GM23338 (cell line): ENCODE measurements around the gene PARD3. TPM values are rescaled to one million over a fixed set of nuclear protein-coding genes. Genes with fewer than 3 reads are reported as not detected.

ENCODE experiments used
- ATAC-seq: fragments of 200-7000 bp; cut with Tn5 transposase; 3 replicates; pipeline ENCODE4 v1.9.1; 2020
- DNase-seq: peaks from one replicate; pipeline ENCODE4 v3.0.0-alpha.2; 2015; ENCODE audit warnings: low spot score
- H2AFZ ChIP-seq: fragments of 200-600 bp; sonication (generic); 2 replicates; pipeline ENCODE4 v1.8.0; 2016; ENCODE audit warnings: antibody characterized with exemption, mild to moderate bottlenecking, moderate library complexity
- H3F3A ChIP-seq: fragments of 200-600 bp; sonication (generic); replicated peaks from 2 replicates; pipeline ENCODE4 v1.8.0; 2017; ENCODE audit warnings: antibody characterized with exemption, mixed run types, low read depth
- H3K27ac ChIP-seq: fragments of 200-600 bp; sonication (generic); 2 replicates; pipeline ENCODE4 v1.6.1; 2016; ENCODE audit warnings: low read depth
- H3K27me3 ChIP-seq: fragments of 200-600 bp; sonication (generic); 2 replicates; pipeline ENCODE4 v1.8.0; 2016; ENCODE audit warnings: mild to moderate bottlenecking, mixed run types, moderate library complexity; ENCODE audit not compliant: insufficient read depth
- H3K36me3 ChIP-seq: fragments of 200-600 bp; sonication (generic); 2 replicates; pipeline ENCODE4 v1.8.0; 2016; ENCODE audit warnings: mild to moderate bottlenecking; ENCODE audit not compliant: insufficient read depth
- H3K4me1 ChIP-seq: fragments of 200-600 bp; sonication (generic); 2 replicates; pipeline ENCODE4 v1.8.0; 2016; ENCODE audit warnings: mild to moderate bottlenecking, moderate library complexity; ENCODE audit not compliant: insufficient read depth
- H3K4me2 ChIP-seq: fragments of 200-600 bp; sonication (generic); 2 replicates; pipeline ENCODE4 v1.7.1; 2017; ENCODE audit warnings: mixed run types
- H3K4me3 ChIP-seq: fragments of 200-600 bp; sonication (generic); 2 replicates; pipeline ENCODE4 v1.6.1; 2016; ENCODE audit warnings: mixed run types
- H3K79me2 ChIP-seq: fragments of 200-600 bp; sonication (generic); replicated peaks from 2 replicates; pipeline ENCODE4 v1.8.0; 2017; ENCODE audit warnings: mild to moderate bottlenecking; ENCODE audit not compliant: insufficient read depth
- H3K9me2 ChIP-seq: fragments of 200-600 bp; sonication (generic); 2 replicates; pipeline ENCODE4 v1.8.0; 2017; ENCODE audit not compliant: insufficient read depth
- H4K20me1 ChIP-seq: fragments of 200-600 bp; sonication (generic); replicated peaks from 2 replicates; pipeline ENCODE4 v1.8.0; 2017; ENCODE audit warnings: mild to moderate bottlenecking; ENCODE audit not compliant: insufficient read depth
- H3K27ac Mint-ChIP-seq: 2 replicates; pipeline ENCODE4 v1.8.0; 2020; ENCODE audit warnings: inconsistent platforms, mild to moderate bottlenecking, moderate library complexity, mixed read lengths
- H3K27me3 Mint-ChIP-seq: 3 replicates; pipeline ENCODE4 v1.8.0; 2022; ENCODE audit warnings: low read depth, mild to moderate bottlenecking, moderate library complexity, mixed read lengths, inconsistent platforms; ENCODE audit not compliant: insufficient read depth, poor library complexity
- H3K36me3 Mint-ChIP-seq: 3 replicates; pipeline ENCODE4 v1.8.0; 2021; ENCODE audit warnings: low read depth, mild to moderate bottlenecking, inconsistent platforms, moderate library complexity, mixed read lengths
- H3K4me1 Mint-ChIP-seq: 3 replicates; pipeline ENCODE4 v1.8.0; 2020; ENCODE audit warnings: mild to moderate bottlenecking, inconsistent platforms, mixed read lengths
- H3K4me3 Mint-ChIP-seq: 3 replicates; pipeline ENCODE4 v1.8.0; 2021; ENCODE audit warnings: moderate library complexity, mild to moderate bottlenecking, inconsistent platforms, mixed read lengths
- H3K9me3 Mint-ChIP-seq: 3 replicates; pipeline ENCODE4 v1.8.0; 2020; ENCODE audit warnings: moderate library complexity, mild to moderate bottlenecking, inconsistent platforms, mixed read lengths
- CREB1 ChIP-seq: fragments of 250-450 bp; sonication (Bioruptor Pico); IDR thresholded peaks from 2 replicates; pipeline ENCODE4 v1.5.0; 2020; ENCODE audit warnings: low read depth, mild to moderate bottlenecking, moderate library complexity
- CTCF ChIP-seq, 2 experiments: fragments of 200-600 bp in 1 of 2; sonication (generic) in 1 of 2; conservative IDR thresholded peaks; 2 replicates each; pipeline versions ENCODE4 v1.5.1 to v1.6.1; 2016 to 2017; ENCODE audit warnings: antibody characterized with exemption in 2 of 2, low read depth in 2 of 2, mild to moderate bottlenecking in 2 of 2, moderate library complexity in 1 of 2
- ETS1 ChIP-seq: IDR thresholded peaks from 2 replicates; pipeline ENCODE4 v1.6.1; 2016; ENCODE audit warnings: antibody characterized with exemption
- EZH2 ChIP-seq: fragments of 200-600 bp; sonication (generic); IDR thresholded peaks from one replicate; pipeline ENCODE4 v1.8.0; 2017; ENCODE audit warnings: antibody characterized with exemption, mild to moderate bottlenecking, low read depth; ENCODE audit not compliant: unreplicated experiment
- EZH2phosphoT487 ChIP-seq: fragments of 200-600 bp; sonication (generic); IDR thresholded peaks from one replicate; pipeline ENCODE4 v1.8.1; 2018; ENCODE audit warnings: antibody characterized with exemption; ENCODE audit not compliant: unreplicated experiment
- JUNB ChIP-seq: IDR thresholded peaks from one replicate; pipeline ENCODE4 v1.6.1; 2016; ENCODE audit warnings: antibody characterized with exemption; ENCODE audit not compliant: unreplicated experiment
- NANOG ChIP-seq: IDR thresholded peaks from 2 replicates; pipeline ENCODE4 v1.6.1; 2016; ENCODE audit warnings: antibody characterized with exemption, borderline replicate concordance
- POLR2AphosphoS5 ChIP-seq: IDR thresholded peaks from 2 replicates; pipeline ENCODE4 v1.6.1; 2016; ENCODE audit warnings: antibody characterized with exemption, low read depth
- REST ChIP-seq: IDR thresholded peaks from one replicate; pipeline ENCODE4 v1.6.1; 2018; ENCODE audit warnings: antibody characterized with exemption; ENCODE audit not compliant: unreplicated experiment
- STAT1 ChIP-seq: IDR thresholded peaks from one replicate; pipeline ENCODE4 v1.6.1; 2016; ENCODE audit warnings: antibody characterized with exemption; ENCODE audit not compliant: unreplicated experiment
- ZNF114 ChIP-seq: fragments of 250-450 bp; sonication (Bioruptor Pico); IDR thresholded peaks from 2 replicates; pipeline ENCODE4 v1.5.0; 2020; ENCODE audit warnings: mild to moderate bottlenecking, moderate library complexity
- ZNF331 ChIP-seq: fragments of 250-450 bp; sonication (Bioruptor Pico); IDR thresholded peaks from 2 replicates; pipeline ENCODE4 v1.5.0; 2020; ENCODE audit warnings: low read depth, mild to moderate bottlenecking, moderate library complexity
- ZNF462 ChIP-seq: fragments of 250-450 bp; sonication (Bioruptor Pico); IDR thresholded peaks from 2 replicates; pipeline ENCODE4 v1.5.0; 2020; ENCODE audit warnings: mild to moderate bottlenecking, moderate library complexity
- polyA plus RNA-seq: library from polyadenylated mRNA; unstranded; fragments of >200 nt; fragmentation: Nextera tagmentation; extraction: Ambion mirVana; gene quantifications from 2 replicates; pipeline ENCODE4 v1.2.1, GENCODE V29; 2016
- total RNA-seq: library from RNA; depleted of rRNA; stranded (reverse); fragments of >200 nt; shearing (Covaris generic); gene quantifications from 2 replicates; pipeline ENCODE4 v1.2.3, GENCODE V29; 2014

The PARD3 gene
- total and polyA plus RNA-seq, 2 experiments from 2014 or later = 30.2 to 51.4 TPM

GRCh38 chr10:34091635-34092195 is 723.4 kb downstream of the PARD3 start:
- H3K27me3 ChIP-seq = no peaks in the 10 kb centered on the region
- Mint-ChIP-seq H3K4me1 (peaks cover 2% of the 10 kb centered on the region; the same call in 2 of the 3 replicates), H3K4me3 (no peak overlapping the region), H3K27ac (no peak overlapping the region), H3K36me3 (no peaks in the 10 kb centered on the region), H3K27me3 (peaks cover 1% of the 10 kb centered on the region), H3K9me3 (peaks cover 6% of the 10 kb centered on the region)
- H3K9me2 ChIP-seq = peaks cover 6% of the 10 kb centered on the region; the same call in 1 of the 2 replicates
- no peak for TF ChIP-seq CTCF (conservative IDR thresholded peaks at IDR 0.05; ENCODE audit: low read depth in 2 of 2)
- no peak for TF ChIP-seq REST
- no peak for TF ChIP-seq EZH2phosphoT487
- TF ChIP-seq ZNF114 (CRISPR knock-in tag) = no peak
- no peak for TF ChIP-seq NANOG
- no peak for TF ChIP-seq ETS1
- no peak for TF ChIP-seq ZNF462 (CRISPR knock-in tag)
- TF ChIP-seq POLR2AphosphoS5 = no peak
- TF ChIP-seq CREB1 (CRISPR knock-in tag) = no peak
- TF ChIP-seq EZH2 = no peak
- TF ChIP-seq JUNB = no peak
- TF ChIP-seq ZNF331 (CRISPR knock-in tag) = no peak
- TF ChIP-seq STAT1 = no peak
- H3K4me3 ChIP-seq = no peak overlapping the region
- H3K4me2 ChIP-seq = no peak overlapping the region
- H4K20me1 ChIP-seq = no peaks in the 10 kb centered on the region
- H3F3A ChIP-seq = no peaks in the 10 kb centered on the region
- H2AFZ ChIP-seq = no peak overlapping the region
- no peak overlapping the region for H3K27ac ChIP-seq
- ATAC-seq (no peak), DNase-seq (no peak)
- H3K36me3 ChIP-seq = no peaks in the 10 kb centered on the region
- no peaks in the 10 kb centered on the region for H3K79me2 ChIP-seq
- H3K4me1 ChIP-seq = no peaks in the 10 kb centered on the region
